Muscle layer of colon (tissue), 2 donors: ENCODE measurements around the gene KRT10.

Source experiments
- H3K27ac ChIP-seq: one replicate; pipeline ENCODE4 v1.7.0; 2013; ENCODE audit warnings: low read depth, mild to moderate bottlenecking, low read length, moderate library complexity
- H3K27me3 ChIP-seq, 2 donors: one replicate each; pipeline ENCODE4 v1.7.0; 2013; ENCODE audit warnings: low read length in 2 of 2, mild to moderate bottlenecking in 2 of 2; ENCODE audit not compliant: insufficient read depth in 2 of 2, control insufficient read depth in 1 of 2
- H3K36me3 ChIP-seq: one replicate; pipeline ENCODE4 v1.7.0; 2013; ENCODE audit warnings: mild to moderate bottlenecking, low read length; ENCODE audit not compliant: insufficient read depth
- H3K4me1 ChIP-seq: one replicate; pipeline ENCODE4 v1.7.0; 2013; ENCODE audit warnings: mild to moderate bottlenecking, low read length; ENCODE audit not compliant: insufficient read depth
- H3K4me3 ChIP-seq, 2 donors: one replicate each; pipeline ENCODE4 v1.7.0; 2013; ENCODE audit warnings: low read length in 2 of 2, low read depth in 1 of 2, mild to moderate bottlenecking in 1 of 2, moderate library complexity in 1 of 2
- H3K9ac ChIP-seq: one replicate; pipeline ENCODE4 v1.7.0; 2013; ENCODE audit warnings: low read length
- H3K9me3 ChIP-seq: one replicate; pipeline ENCODE4 v1.7.0; 2013; ENCODE audit warnings: mild to moderate bottlenecking, low read length
- donor health status: abdominal sarcoma.
- donor health status: Adenocarcinoma of cecum.

Gene KRT10

DNA sequence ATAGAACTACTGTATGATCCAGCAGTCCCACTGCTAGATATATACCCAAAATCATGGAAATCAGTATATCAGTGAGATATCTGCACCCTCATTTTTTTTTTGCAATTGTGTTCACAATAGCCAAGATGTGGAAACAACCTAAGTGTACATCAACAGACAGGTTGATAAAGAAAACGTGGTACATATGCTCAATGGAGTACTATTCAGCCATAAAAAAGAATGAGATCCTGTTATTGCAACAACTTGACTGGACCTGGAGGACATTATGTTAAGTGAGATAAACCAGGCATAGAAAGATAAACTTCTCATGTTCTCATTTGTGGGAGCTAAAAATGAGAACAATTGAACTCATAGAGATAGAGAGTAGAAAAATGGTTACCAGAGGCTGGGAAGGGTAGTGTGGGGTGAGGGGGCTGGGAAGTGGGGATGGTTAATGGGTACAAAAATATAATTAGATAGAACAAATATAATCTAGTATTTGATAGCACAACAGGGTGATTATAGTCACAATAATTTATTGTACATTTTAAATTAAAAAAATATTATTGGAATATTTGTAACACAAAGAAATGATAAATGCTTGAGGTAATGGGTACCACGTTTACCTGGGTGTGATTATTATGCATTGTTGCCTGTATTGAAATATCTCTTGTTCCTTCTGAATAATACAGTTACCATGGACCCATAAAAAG is 7.8 kb upstream of the KRT10 start:
- Histone ChIP-seq H3K36me3 (peaks cover 8% of the 10 kb centered on the region), H3K9me3 (no peaks in the 10 kb centered on the region), H3K9ac (no peak overlapping the region), H3K4me3 (no peak overlapping the region), H3K27me3 (no peaks in the 10 kb centered on the region), H3K4me1 (no peaks in the 10 kb centered on the region), H3K27ac (no peak overlapping the region)

DNA sequence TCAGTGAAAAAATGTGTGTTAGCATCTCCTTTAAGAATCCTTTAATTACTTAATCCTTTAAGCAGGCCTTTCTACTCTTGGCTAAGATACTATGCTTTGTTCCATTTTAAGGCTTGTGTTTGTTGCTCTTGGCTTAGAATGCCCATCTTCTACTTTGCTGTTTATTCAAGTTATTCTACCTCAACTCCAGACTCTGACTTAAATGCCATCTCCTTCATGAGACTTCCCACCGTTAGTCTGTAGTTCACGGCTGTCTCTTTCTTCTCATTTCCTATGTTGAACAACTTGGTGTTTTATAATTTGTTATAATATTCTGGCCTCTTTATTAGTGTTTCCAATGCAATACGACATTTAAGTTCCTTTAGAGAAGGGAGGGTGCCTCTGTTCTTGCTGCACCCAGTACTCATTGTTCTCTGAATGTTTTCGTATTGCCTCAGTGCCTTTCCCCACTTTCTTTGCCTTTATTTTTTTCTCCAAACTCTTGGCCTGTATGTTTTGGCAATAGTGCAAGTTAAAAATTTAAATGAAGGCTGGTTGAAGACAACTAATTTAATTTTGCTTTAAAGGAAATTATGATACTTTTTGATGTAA is 6.1 kb upstream of the KRT10 start:
- Histone ChIP-seq H3K27ac (no peak overlapping the region), H3K27me3 (no peaks in the 10 kb centered on the region), H3K4me3 (no peak overlapping the region), H3K36me3 (no peaks in the 10 kb centered on the region), H3K9ac (no peak overlapping the region), H3K4me1 (no peaks in the 10 kb centered on the region), H3K9me3 (no peaks in the 10 kb centered on the region)

DNA sequence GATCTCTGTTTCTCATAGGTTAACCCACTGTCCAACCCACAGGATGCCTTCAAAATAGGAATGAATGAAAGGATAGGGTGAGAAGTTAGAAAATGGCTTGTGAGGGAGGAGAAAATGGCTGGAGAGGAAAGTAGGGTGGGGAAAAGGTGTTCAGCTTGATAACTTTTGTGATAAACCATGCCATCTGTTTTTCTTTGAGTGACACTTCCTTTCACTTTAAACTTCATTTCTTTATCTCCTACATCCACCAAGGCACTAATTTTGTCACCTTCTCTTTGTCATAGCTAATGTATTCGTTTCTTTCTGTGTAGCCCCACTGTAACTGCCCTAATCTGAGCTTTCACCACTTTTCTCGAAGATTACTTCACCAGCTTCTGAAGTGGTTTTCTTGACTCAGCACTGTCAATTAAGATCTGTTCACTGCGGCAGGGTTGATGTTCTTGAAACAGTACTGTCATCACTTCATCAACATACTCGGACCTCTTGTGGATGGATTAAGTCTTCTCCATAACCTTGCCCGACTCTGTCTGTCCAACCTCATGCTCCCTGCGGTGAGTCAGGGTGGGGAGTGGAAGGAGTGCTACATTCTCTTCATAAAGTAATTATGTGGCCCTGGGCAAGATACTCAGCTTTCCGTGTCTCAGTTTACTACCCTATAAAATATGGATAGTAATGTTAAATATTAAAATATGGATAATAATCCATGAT is 5.5 kb upstream of the KRT10 start:
- no peaks in the 10 kb centered on the region for H3K9me3 ChIP-seq
- H3K9ac ChIP-seq, result no peak overlapping the region
- no peaks in the 10 kb centered on the region for H3K4me1 ChIP-seq
- no peak overlapping the region for H3K4me3 ChIP-seq
- H3K27ac ChIP-seq, result no peak overlapping the region
- H3K27me3 ChIP-seq, result no peaks in the 10 kb centered on the region
- H3K36me3 ChIP-seq, result no peaks in the 10 kb centered on the region

DNA sequence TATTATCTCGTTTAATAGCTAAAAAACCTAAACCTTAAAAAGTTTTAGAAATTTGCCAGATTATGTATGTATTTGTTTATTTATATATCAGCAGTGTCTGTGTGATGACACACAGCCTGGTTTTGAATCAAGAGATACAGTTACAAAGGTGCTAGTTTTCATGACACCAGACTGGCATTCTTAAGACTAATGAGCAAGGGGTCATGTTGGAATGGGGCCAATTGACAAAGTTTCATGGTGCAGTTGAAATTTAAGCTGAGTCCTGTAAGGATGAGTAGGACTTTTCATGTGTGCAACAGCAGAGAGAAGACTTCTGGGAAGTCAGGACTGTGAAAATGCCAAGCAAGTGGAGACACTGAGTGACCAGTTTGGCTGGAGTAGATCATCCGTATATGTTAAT is 3.2 kb upstream of the KRT10 start:
- Histone ChIP-seq H3K27me3 (no peaks in the 10 kb centered on the region), H3K9me3 (no peaks in the 10 kb centered on the region), H3K4me1 (no peaks in the 10 kb centered on the region), H3K27ac (no peak overlapping the region), H3K9ac (no peak overlapping the region), H3K4me3 (no peak overlapping the region), H3K36me3 (no peaks in the 10 kb centered on the region)

DNA sequence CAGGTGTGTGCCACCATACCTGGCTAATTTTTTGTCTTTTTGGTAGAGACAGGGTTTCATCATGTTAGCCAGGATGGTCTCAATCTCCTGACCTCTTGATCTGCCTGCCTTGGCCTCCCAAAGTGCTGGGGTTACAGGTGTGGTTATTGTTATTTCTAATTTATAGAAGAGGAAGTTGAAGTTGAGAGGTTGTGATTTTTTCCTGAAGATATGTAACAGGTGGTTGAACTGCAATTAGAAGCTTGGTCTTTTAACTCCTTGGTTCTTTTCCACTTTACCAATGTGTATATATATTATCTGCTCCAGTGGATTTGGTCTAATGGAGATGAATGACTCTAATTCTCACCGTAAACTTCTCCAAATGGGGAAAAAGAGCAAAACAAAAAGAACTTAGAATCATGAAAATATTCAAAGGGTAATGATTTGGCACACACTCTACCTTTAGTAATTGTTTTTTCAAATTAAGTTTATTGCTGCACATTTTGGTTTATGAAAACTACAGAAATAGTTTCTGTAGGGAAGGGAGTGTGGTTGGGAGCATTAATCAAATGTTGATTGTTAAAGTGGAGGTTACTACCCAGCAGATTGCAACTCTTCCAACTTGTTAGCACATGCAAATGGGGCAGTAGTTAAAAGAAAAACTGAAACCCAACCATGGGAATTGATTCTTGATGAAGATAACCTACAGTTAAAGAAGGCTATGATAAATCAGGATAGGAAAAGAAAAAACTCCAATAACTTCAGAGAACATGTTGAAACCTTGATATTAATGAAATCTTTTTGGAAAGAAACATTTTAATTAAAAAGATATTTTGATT is 1.8 kb upstream of the KRT10 start:
- Histone ChIP-seq H3K27me3 (no peaks in the 10 kb centered on the region), H3K36me3 (no peaks in the 10 kb centered on the region), H3K4me1 (no peaks in the 10 kb centered on the region), H3K9me3 (no peaks in the 10 kb centered on the region), H3K9ac (no peak overlapping the region), H3K4me3 (no peak overlapping the region), H3K27ac (no peak overlapping the region)

DNA sequence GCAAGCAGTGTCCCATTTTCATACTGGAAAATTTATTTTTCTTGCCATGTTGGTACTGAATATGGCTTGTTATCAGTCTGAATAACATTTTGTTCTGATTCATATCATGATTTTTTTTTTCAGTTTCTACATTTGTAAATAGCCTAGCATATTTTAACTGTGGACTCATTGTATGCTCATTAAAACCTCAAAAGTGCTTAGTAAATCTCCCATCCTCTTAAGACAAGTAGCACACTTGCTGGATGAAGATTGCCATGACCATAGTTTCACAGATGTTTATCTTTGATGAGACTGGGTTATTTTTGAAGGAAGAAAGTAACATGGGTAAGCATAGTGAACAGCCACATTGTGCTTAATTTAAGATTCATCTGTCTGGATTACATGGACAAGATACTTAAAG is 878 bp downstream of the KRT10 start:
- H3K27ac ChIP-seq, result no peak overlapping the region

DNA sequence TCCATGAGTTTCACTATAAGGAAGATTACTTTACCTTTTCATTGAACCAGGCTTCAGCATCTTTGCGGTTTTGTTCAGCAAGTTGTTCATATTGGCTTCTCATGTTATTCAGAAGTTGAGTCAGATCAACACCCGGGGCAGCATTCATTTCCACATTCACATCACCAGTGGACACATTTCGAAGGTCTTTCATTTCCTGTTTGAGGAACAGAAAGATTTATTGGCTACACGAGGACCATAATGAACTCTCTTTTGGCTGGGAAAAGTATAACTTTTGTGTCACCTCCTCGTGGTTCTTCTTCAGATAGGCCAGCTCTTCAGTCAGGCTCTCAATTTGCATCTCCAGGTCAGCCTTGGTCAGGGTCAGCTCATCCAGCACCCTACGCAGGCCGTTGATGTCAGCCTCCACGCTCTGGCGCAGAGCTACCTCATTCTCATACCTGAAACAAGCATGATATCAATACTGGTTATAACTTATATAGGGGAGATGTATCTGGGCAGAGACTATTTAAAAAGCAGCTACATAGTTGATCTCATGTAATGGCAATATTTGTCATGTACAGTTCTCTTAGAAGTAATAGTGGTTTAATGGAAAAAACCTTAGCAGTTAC is 2.1 kb downstream of the KRT10 start:
- Histone ChIP-seq H3K36me3 (peaks cover 11% of the 10 kb centered on the region), H3K9ac (no peak overlapping the region), H3K4me3 (no peak overlapping the region), H3K27me3 (no peaks in the 10 kb centered on the region), H3K4me1 (peaks cover 6% of the 10 kb centered on the region), H3K9me3 (no peaks in the 10 kb centered on the region), H3K27ac (no peak overlapping the region)

More for the DNA sequence above, 878 bp downstream of the KRT10 start:
- Histone ChIP-seq H3K4me1 (peaks cover 6% of the 10 kb centered on the region), H3K9ac (no peak overlapping the region), H3K4me3 (no peak overlapping the region), H3K9me3 (no peaks in the 10 kb centered on the region), H3K36me3 (peaks cover 10% of the 10 kb centered on the region), H3K27me3 (no peaks in the 10 kb centered on the region)

DNA sequence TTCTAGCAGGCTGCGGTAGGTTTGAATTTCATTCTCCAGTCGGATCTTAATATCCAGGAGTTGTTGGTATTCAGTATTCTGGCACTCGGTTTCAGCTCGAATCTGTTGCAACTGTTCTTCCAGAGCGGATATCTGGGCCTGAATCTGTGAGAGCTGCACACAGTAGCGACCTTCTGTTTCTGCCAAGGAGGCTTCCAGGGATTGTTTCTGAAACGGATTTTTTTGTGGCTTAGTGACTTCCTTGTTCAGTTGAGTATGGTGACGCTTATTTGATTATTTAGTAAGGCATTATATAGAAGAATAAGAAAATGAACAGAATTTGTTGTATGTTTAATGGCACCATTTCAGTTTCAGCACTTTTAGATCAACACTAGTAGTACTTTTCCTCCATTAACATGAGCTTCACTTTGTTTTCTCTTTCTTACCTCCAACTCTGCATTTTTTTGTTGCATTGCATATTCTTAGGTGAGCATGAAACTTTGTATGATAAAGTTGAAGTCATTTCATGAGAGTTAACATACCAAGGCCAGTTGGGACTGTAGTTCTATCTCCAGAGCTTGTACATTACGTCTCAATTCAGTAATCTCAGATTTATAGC is 2.8 kb downstream of the KRT10 start:
- peaks cover 11% of the 10 kb centered on the region for H3K36me3 ChIP-seq
- H3K9ac ChIP-seq, result no peak overlapping the region
- H3K4me1 ChIP-seq, result peaks cover 6% of the 10 kb centered on the region
- H3K9me3 ChIP-seq, result no peaks in the 10 kb centered on the region
- no peak overlapping the region for H3K27ac ChIP-seq
- H3K27me3 ChIP-seq, result no peaks in the 10 kb centered on the region
- H3K4me3 ChIP-seq, result peak overlapping the region; percentile 38 to 76

DNA sequence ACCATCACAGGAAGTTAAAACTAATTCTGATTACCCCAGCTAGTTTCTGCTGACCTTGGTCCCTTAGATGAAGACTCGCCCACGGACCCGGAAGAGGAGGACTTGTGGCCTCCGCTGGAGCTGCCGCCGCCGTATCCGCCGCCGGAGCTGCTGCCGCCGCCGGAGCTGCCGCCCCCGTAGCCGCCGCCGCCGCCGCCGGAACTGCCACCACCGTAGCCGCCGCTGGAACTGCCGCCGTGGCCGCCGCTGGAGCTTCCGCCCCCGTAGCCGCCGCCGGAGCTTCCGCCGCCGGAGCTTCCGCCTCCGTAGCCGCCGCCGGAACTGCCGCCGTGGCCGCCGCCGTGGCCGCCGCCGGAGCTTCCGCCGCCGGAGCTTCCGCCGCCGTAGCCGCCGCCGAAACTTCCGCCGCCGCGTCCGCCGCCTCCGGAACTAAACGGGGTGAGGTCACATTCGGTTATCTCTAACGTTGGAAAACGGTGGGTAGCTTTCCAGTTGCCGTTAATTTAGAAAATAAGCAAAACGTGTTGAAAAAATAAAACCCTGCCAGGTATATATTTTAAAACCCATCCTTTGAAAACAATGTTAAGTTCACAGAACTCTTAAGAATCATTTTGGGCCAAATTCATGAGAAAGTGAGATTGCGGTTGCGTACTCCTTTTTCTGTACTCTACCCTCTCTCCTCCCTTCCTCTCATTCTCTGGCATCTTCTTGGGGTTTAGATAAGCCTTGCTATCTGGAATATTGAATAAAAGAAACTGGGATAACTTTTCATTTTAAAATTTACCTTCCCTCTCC is 3.5 kb downstream of the KRT10 start:
- Histone ChIP-seq H3K36me3 (peaks cover 11% of the 10 kb centered on the region), H3K9me3 (no peaks in the 10 kb centered on the region), H3K27me3 (no peaks in the 10 kb centered on the region), H3K9ac (peak overlapping the region; percentile 10), H3K27ac (peak overlapping the region; percentile 83), H3K4me1 (peaks cover 6% of the 10 kb centered on the region), H3K4me3 (peak overlapping the region; percentile 80 to 92)

DNA sequence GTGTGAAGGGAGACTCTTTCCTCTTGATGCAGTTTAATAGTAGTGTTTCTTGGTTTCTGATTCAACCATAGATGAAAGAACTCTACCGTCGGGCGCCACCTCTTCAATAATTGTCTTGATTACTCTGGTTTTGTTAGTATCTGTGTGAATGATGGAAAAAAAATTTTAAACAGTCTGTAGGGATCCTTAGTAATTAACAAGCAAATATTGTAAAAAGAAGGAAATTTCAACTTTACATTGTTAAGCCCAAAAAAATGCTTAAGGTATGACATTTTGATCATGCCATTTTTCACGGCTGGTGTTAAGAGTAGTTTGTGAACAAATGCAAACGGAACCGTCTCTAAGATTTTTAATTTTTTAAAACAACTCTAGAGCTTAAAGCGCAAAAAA is 4.1 kb downstream of the KRT10 start:
- Histone ChIP-seq H3K27ac (peak overlapping the region; percentile 83), H3K9ac (peak overlapping the region; percentile 10), H3K36me3 (peaks cover 11% of the 10 kb centered on the region), H3K4me3 (peak overlapping the region; percentile 80 to 92), H3K9me3 (no peaks in the 10 kb centered on the region), H3K27me3 (no peaks in the 10 kb centered on the region), H3K4me1 (peaks cover 6% of the 10 kb centered on the region)
